H1 (cell line): Measurements from ENCODE around the gene TIMP4.

Experiments used
- ATF2 ChIP-seq: IDR thresholded peaks from 2 replicates; pipeline ENCODE4 v1.6.1; 2012; ENCODE audit warnings: low read length, inconsistent platforms
- CHD2 ChIP-seq: IDR thresholded peaks from 2 replicates; pipeline ENCODE4 v1.6.1; 2012; ENCODE audit warnings: low read length, improper control_type of control experiment
- CTCF ChIP-seq, 3 experiments: IDR thresholded peaks; 1 replicate in 2 of 3; 2 replicates in 1 of 3; pipeline versions ENCODE4 v1.5.1 to v1.6.1; 2011; ENCODE audit warnings: low read length in 3 of 3, mild to moderate bottlenecking in 3 of 3, inconsistent platforms in 2 of 3, low read depth in 1 of 3, moderate library complexity in 1 of 3; ENCODE audit not compliant: insufficient read depth in 1 of 3; ENCODE audit errors: control extremely low read depth in 1 of 3
- EZH2 ChIP-seq: fragments of 200-600 bp; sonication (generic); IDR thresholded peaks from 2 replicates; pipeline ENCODE4 v1.7.1; 2012; ENCODE audit warnings: low read depth, mild to moderate bottlenecking, moderate library complexity, low read length, inconsistent platforms; ENCODE audit not compliant: severe bottlenecking
- GABPA ChIP-seq: IDR thresholded peaks from 2 replicates; pipeline ENCODE4 v1.6.1; 2011; ENCODE audit warnings: mild to moderate bottlenecking, low read length, moderate library complexity, borderline replicate concordance; ENCODE audit not compliant: insufficient read depth
- GTF2F1 ChIP-seq: IDR thresholded peaks from 2 replicates; pipeline ENCODE4 v1.6.1; 2012; ENCODE audit warnings: low read depth, low read length, improper control_type of control experiment, borderline replicate concordance
- HDAC2 ChIP-seq, 2 experiments: fragments of 300-600 bp in 1 of 2; sonication (generic) in 1 of 2; IDR thresholded peaks; 2 replicates each; pipeline ENCODE4 v1.6.1; 2011 to 2012; ENCODE audit warnings: low read depth in 2 of 2, low read length in 2 of 2, mild to moderate bottlenecking in 2 of 2, moderate library complexity in 2 of 2, borderline replicate concordance in 1 of 2, inconsistent platforms in 1 of 2
- JUN ChIP-seq: IDR thresholded peaks from 2 replicates; pipeline ENCODE4 v1.6.1; 2011; ENCODE audit warnings: low read depth, mild to moderate bottlenecking, improper control_type of control experiment, low read length
- MAX ChIP-seq: IDR thresholded peaks from 2 replicates; pipeline ENCODE4 v1.6.1; 2012; ENCODE audit warnings: inconsistent platforms
- POLR2A ChIP-seq, 2 experiments: IDR thresholded peaks; 1 replicate in 1 of 2; 2 replicates in 1 of 2; pipeline ENCODE4 v1.6.1; 2011; ENCODE audit warnings: low read depth in 2 of 2, low read length in 2 of 2, mild to moderate bottlenecking in 2 of 2; ENCODE audit errors: control extremely low read depth in 1 of 2
- POU5F1 ChIP-seq: IDR thresholded peaks from 2 replicates; pipeline ENCODE4 v1.6.1; 2011; ENCODE audit warnings: low read depth, mild to moderate bottlenecking, low read length, moderate library complexity
- YY1 ChIP-seq: IDR thresholded peaks from 2 replicates; pipeline ENCODE4 v1.6.1; 2011; ENCODE audit warnings: low read depth, mild to moderate bottlenecking, low read length

GRCh38 chr3:12131351-12132090 is 27.2 kb downstream of the TIMP4 start:
- TF ChIP-seq CTCF (IDR thresholded peaks at IDR 0.05; ENCODE audit: control extremely low read depth in 1 of 3, insufficient read depth in 1 of 3, low read depth in 1 of 3, low read length in 3 of 3) (no peak), JUN (no peak), POLR2A (IDR thresholded peaks at IDR 0.05; ENCODE audit: control extremely low read depth in 1 of 2, low read depth in 2 of 2, low read length in 2 of 2) (no peak), YY1 (no peak), EZH2 (no peak), ATF2 (no peak), GABPA (no peak), MAX (no peak), CHD2 (no peak), POU5F1 (no peak), GTF2F1 (no peak), HDAC2 (IDR thresholded peaks at IDR 0.05; ENCODE audit: borderline replicate concordance in 1 of 2, low read depth in 2 of 2, low read length in 2 of 2) (no peak)
